Activated CD8-positive, alpha-beta memory T cell treated with anti-CD3 and anti-CD28 coated beads for 48 hours (primary cell): ENCODE results near the gene SH3RF3.

Experiments
- DNase-seq, 3 experiments: peaks; one replicate each; pipeline ENCODE4 v3.0.0-alpha.2; 2020; ENCODE audit warnings: low read depth in 2 of 3, low spot score in 2 of 3

Gene SH3RF3

GRCh38 chr2:109514857-109515256, 385.9 kb downstream of the SH3RF3 start:
- DNase-seq, result no peak

- DNase-seq, result no peak
Observed at GRCh38 chr2:109516445-109517117, 387.6 kb downstream of the SH3RF3 start.

GRCh38 chr2:109517118-109517889, 388.3 kb downstream of the SH3RF3 start:
- DNase-seq, result no peak

- no peak for DNase-seq
Observed at GRCh38 chr2:109519513-109519912, 390.5 kb downstream of the SH3RF3 start.

- no peak for DNase-seq
Observed at GRCh38 chr2:109521233-109522062, 392.4 kb downstream of the SH3RF3 start.

GRCh38 chr2:109522063-109522374, 393.0 kb downstream of the SH3RF3 start:
- DNase-seq, result no peak

- DNase-seq, result no peak
Observed at GRCh38 chr2:109523121-109523520, 394.1 kb downstream of the SH3RF3 start.

GRCh38 chr2:109523536-109524361, 394.7 kb downstream of the SH3RF3 start:
- no peak for DNase-seq

- no peak for DNase-seq
Observed at GRCh38 chr2:109525836-109526235, 396.8 kb downstream of the SH3RF3 start.

- no peak for DNase-seq
Observed at GRCh38 chr2:109526442-109526970, 397.5 kb downstream of the SH3RF3 start.

GRCh38 chr2:109527079-109527478, 398.1 kb downstream of the SH3RF3 start:
- DNase-seq, result no peak

- DNase-seq, result no peak
Observed at GRCh38 chr2:109527846-109528705, 399.1 kb downstream of the SH3RF3 start.

GRCh38 chr2:109528811-109529501, 400.0 kb downstream of the SH3RF3 start:
- DNase-seq, result no peak

GRCh38 chr2:109529532-109530449, 400.8 kb downstream of the SH3RF3 start:
- DNase-seq, result no peak

- no peak for DNase-seq
Observed at GRCh38 chr2:109530712-109531111, 401.7 kb downstream of the SH3RF3 start.

- DNase-seq, result no peak
Observed at GRCh38 chr2:109531221-109531620, 402.2 kb downstream of the SH3RF3 start.

- no peak for DNase-seq
Observed at GRCh38 chr2:109531896-109532727, 403.1 kb downstream of the SH3RF3 start.
